ENCODE measurements around the gene ITGA4.

DNA sequence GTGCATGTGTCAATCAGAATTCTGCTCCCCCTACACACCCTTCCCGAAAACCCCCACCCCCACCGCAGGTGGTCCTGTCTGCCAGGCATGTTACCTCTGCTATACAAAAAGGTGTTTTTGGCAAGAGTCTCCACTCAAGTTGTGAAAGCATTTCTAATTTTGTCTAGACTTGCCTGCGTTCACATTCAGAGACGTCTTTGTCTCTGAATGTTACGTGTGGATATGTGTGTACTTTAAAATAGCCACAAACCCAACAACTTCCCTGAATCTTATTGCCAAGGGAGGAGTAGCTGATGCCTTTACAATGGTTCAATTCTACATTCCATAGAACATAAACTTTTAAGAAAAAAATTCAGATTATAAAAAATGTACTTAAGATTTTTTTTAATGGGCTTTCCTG lies 66.6 kb downstream of the ITGA4 start:
- TF ChIP-seq, protein P1, sequence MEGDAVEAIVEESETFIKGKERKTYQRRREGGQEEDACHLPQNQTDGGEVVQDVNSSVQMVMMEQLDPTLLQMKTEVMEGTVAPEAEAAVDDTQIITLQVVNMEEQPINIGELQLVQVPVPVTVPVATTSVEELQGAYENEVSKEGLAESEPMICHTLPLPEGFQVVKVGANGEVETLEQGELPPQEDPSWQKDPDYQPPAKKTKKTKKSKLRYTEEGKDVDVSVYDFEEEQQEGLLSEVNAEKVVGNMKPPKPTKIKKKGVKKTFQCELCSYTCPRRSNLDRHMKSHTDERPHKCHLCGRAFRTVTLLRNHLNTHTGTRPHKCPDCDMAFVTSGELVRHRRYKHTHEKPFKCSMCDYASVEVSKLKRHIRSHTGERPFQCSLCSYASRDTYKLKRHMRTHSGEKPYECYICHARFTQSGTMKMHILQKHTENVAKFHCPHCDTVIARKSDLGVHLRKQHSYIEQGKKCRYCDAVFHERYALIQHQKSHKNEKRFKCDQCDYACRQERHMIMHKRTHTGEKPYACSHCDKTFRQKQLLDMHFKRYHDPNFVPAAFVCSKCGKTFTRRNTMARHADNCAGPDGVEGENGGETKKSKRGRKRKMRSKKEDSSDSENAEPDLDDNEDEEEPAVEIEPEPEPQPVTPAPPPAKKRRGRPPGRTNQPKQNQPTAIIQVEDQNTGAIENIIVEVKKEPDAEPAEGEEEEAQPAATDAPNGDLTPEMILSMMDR (conservative IDR thresholded peaks at IDR 0.05; ENCODE audit: low read length): no peak
- no peak for TF ChIP-seq EZH2phosphoT487 (IDR thresholded peaks at IDR 0.05; ENCODE audit: borderline replicate concordance)
